ENCODE measurements around the gene ZNF275.
"Not testable (repeated sequence)": the region's sequence is repeated elsewhere in the genome, so short reads cannot be mapped to it uniquely, and the experiment has no call there.

The ZNF275 gene

DNA sequence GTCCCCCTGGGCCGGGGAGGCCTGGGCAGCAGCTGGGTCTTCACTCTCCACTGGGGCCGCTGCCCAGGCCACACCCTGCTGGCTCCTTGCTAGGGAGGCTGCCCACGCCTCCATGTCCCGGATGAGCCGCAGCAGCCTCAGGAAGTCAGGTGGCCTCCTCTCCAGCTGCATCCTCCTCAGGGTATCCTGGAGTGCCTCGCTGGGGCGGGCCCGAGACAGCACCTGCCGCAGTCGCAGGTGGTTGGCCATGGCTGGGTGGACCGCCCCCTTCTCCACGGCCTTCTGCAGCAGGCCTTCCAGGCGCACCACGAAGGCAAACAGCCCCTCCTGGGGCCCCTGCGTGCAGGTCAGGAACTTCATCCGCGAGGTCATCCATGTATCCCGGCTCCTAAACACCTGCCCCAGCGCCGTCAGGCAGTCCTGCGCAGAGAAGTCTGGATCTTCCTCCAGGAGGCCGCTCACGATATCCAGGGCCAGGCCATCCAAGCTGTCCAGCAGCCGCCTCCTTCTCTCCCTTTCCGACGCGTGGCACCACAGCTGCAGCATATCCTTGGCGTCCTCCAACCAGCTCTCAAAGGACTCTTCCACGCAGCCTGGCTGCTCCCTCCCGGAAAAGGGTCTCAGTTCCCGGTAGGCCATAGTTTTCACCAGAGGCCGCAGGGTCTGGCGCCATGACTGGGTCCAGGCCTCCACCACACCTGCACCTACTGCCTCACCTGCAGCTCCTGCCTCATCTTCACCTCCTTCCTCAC is 14.5 kb upstream of the ZNF275 start:
- DNase-seq (ENCODE audit: low spot score): no peak

DNA sequence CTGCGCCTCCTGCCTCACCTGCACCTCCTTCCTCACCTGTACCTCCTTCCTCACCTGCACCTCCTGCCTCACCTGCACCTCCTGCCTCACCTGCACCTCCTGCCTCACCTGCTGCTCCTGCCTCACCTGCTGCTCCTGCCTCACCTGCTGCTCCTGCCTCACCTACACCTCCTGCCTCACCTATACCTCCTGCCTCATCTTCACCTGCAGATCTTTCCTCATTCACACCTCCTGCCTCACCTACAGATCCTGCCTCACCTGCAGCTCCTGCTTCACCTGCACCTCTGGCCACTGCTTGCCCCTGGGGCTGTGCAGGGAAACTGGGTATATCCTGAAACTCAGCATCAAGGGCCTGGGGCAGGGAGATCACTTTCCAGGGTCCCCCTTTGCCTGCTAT is 13.9 kb upstream of the ZNF275 start:
- DNase-seq (ENCODE audit: low spot score): not testable (repeated sequence)

DNA sequence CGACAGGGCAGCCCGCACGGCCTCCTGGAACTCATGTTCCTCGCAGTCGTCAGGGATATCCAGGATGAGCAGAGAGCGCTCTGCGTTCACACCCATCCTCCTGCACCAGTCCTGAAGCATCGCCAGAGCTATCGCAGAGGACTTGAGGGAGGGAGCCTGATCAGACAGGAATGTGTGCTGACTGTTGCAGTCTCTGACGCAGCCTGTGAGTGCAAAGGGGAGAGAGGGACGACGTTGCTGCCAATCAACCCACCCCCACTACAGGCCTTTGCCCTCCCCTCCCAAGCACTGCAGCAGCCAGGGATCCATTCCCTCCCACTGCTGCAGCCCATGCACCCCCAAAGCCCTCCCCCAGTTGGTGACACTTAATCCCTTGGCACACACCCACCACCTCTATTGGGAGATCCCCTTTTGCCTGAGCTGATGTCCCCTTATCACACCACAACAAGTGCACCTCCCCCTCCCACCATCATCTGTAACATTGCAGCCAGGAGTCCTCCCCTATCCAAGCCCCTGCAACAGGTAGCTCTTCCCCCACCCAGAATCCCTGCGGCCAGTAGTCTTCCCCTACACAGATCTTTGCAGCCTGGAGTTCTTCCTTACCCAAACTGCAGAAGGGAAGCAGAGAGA is 13.3 kb upstream of the ZNF275 start:
- DNase-seq (ENCODE audit: low spot score): no peak

DNA sequence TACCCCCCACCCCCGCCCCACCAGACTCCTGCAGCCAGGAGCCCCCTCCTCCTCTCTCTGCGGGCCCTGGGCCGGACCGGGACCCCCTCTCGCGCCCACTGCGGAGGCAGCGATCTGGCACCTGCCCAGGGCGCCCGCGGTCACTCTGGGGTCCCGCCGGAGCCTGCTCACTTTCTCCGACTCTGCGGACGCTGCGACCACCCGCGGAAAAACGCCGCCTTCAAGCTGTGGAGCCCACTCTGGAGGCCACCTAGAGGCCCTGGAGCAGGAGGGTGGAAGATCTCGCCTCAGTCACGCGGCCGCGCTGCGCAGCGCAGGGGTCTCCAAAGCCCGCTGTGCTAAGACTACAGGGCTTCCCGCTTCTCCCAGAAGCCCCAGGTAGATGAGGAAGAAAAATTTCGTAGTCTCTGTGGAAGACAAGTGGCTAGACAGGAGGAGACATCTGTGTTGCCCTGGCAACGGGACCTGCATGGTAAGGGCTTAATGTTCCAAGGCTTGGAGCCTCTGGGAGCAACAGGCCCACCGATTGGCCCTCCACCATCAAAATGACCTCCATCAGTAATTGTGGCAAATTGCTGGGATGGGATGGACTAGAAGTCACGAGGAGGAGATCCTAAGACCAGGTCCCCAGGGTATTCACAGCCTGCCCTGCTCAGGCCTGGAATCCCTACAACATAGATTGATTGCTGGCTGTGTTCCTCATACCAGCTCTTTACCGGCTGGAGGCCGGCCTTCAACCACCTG is 12.4 kb upstream of the ZNF275 start, which contains the start of gene PNMA6F:
TSS of gene PNMA6F (minus strand) at position 387 of the 744 bp plus-strand sequence. CDS start 1,093 bp downstream, outside the sequence.
- no peak for DNase-seq (ENCODE audit: low spot score)

DNA sequence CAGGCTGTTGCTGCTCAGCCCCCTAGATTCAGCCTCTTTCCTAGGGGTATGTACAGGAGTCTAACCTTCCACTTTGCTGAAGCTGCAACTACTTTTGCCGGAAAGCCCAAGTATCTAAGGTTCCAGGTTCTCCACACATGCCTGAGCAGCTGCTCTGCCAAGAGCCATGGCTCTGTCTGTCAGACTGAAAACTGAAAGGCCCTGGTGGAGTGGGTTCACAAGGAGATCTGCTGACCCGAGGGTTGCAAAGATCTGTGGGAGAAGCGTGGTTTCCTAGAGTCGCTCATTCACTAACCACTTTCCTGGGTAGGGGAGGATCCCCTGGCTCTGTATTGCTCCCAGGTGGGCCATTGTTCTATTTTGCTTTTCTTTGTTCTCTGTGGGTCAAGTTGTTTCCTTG is 6.4 kb upstream of the ZNF275 start:
- no peak for DNase-seq (ENCODE audit: low spot score)

DNA sequence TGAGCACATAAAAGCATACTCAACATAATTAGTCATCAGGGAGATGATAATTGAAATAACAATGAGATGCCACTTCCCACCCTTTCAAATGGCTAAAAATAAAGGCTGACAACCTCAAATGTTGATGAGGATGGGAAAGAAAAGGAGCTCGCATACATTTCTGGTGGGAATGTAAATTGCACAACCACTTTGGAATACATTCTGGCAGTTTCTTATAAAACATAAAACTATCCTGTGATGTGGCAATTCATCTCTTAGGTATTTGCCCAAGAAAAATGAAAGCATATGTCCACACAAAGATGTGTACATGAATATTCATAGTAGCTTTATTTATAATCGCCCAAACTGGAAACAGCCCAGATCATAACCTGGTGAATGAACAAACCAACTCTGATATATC is 687 bp upstream of the ZNF275 start:
- DNase-seq (ENCODE audit: low spot score): peak; percentile 13

DNA sequence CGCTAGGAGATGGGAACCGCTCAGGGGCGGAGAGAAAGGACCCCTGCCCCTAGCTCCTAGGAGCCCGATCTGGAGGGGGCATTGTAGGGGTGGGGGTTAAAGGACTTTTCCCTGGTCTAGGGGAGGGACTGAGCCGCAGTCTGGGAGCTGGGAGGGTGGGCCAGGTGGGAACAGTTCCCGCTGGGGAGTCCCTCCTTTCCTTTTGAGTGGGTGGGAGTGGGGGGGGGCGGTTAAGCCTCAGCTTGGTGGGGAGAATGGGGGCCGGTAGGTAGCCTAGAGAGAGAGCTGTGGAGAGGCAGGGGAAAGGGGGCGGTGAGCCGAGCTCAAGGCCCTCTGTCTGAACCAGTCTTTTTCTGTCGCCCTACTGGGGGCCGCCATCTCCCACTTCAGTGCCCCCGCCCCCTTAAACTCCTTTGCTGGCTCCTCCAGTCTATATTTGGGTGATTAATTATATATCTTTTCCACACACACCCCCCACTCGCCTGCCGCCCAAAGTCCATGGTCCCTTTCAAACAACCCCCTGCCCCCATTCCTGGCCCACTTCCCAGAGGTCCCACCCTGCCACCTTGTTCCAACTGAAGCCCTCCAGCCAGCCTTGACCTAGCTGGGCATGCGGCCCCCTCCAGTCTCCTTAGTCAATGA is 822 bp downstream of the ZNF275 start:
- DNase-seq (ENCODE audit: low spot score): no peak

DNA sequence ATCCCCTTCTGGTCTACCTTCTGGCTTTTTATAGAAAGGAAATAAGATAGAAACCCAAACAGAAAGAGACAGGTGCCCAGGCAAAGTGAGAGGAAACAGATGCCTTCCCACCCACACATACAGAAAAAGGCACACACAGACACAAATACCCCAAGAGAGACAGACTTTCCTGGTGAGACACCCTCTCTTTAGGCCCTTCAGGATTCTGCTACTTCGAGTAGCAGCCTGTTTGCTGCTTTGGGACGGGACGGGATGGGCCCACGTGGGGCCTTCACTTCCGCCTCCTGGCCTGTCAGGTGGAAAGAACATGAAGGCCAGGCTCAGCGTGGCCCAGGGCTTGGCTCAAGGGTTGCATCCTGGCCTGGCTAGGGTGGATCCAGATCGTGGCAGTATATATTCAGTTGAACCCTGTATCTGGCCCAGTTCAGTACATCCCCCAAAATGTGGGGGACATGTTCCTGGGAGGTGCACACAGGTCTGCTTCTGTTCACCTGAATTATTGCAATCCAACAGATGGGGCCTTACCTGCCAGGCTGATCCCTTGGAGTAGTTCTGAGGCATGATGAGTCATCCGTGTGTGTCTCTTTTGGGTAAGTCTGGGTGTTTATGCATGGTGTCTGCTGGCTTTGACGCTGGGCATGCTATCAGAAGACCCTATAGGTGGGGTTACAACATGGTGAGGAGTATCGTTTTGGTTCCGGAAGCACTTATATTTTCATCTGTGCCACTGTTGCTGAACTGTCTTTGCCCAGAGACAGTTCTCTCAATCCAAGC is 2.4 kb downstream of the ZNF275 start:
- no peak for DNase-seq (ENCODE audit: low spot score)

DNA sequence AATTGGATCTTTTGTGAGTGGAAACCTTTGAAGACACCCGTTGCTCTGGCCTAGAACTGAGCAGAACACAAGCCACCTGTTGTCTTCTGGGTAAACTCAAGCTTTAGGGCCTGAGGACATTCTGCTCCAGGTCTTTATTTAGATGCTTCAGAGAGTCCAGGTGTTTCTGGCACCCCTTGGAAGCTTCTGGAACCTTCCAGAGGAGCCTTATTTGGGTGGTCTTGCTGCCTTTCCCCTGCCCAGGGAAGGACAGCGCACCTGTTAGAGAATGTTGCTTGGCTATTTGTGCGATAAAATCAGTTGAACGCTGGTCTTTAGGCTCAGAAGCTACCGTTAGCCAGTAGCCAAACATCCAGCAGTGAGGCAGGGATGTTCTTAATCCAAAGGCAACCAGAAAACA is 3.0 kb downstream of the ZNF275 start:
- no peak for DNase-seq (ENCODE audit: low spot score)

DNA sequence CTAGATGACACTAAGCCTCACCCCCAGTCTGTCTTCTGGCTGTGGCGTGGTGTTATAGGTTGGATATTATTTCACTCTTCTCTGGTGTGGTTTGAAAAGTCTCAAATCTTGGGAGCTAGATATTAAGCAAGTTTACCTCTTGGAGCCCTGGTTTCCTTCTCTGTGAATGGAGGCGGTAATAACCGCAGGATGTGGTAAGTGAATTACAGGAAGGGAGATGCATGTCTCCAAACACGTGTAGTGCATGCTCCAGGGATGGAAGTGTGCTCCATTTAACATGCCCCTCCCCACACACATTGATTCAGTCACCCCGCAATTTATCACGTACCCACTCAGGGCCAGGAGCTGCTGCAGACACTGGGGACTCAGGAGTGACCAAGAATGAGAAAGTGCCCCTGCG is 4.9 kb downstream of the ZNF275 start:
- no peak for DNase-seq (ENCODE audit: low spot score)

DNA sequence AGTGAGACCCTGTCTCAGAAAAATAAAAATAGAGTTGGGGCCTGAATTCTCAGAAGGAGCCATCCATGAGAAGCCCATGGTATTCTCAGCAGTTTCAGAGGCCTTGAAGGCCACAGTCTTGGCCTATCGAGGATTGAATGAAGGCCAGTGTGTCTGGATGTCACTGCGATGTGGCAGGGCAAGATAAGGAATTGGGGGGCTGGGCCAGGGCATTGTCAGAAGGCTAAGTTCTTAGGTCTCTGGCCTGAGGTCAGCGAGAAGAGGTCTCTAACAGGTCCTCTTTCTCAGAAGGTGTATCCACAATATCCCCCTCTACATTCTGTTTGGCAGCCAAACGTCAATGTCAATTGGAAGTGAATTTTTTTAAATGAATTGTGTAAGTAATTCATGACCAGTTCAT is 5.7 kb downstream of the ZNF275 start:
- DNase-seq (ENCODE audit: low spot score): no peak

DNA sequence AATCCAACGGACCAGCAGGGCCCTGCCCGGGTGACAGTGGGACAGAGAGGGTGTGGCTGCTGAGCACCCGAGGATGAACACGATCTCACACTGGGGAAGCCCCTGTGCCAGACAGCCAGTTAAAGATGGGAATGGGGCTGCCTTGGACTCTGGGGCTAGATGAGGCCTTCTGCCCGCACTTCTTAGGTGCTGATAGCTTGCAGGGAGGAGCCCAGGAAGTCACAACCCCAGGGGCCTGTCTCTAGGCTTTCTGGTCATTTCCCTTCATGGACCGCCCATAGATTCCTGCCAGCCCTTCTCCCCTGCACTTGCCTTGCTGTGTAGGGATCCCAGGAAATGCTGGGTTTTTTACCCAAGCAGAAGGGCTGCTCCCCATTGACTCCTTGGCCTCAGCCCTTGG is 6.2 kb downstream of the ZNF275 start:
- no peak for DNase-seq (ENCODE audit: low spot score)

DNA sequence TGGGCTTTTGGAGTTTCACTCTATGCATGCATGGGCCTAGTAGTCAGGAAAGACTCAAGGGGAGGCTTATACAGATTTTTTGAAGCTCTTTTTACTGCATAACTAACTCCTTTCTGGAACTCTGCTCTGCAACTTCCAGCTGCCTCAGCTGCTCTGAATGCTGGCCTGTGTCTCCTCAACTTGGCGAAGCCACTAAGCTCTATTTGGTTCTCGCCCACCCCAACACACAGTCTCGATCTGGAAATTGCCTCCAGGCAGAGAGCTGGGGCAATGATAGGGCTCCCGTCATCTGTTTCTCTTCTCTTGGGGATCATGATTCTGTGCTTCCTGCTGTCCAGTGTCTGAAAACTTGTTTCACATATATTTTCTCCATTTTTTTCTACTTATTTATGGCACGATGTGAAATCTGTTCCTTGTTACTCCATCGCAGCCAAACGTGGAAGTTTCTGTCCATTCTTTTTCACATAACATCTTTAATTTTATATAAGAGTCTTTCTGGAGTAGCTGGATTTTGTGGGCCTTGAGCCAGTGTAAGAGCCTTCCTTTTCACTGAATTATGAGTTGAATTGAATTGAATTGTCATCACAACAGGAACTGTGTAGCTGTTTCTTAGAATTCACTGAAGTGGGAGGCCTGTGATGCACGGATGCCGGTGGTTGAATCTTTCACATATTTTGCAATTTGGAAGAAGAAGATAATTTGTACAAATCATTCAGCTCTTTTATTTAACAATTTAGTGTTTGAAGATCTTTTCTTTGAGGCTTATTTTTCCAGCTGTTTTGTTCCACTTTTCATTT is 9.0 kb downstream of the ZNF275 start:
- DNase-seq (ENCODE audit: low spot score): no peak

DNA sequence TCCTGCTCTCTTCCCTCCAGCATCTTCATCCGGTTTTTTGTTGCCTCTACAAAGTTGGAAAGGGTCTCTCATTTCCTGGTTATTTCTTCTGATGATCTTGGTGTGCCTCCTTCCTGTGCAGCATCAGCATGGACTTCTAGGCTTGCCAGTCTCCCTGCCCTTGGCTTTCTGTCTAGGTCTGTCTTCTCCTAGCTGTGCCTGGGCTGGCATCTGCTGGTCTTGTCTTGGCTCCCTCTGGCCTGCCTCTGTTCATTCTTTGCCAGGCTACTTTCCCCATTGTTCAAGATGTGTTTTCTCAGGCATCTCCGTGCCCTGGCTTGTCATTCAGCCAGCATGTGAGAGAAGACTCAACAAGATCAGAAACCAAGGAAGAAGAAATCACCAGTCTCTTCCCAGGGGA is 9.7 kb downstream of the ZNF275 start:
- no peak for DNase-seq (ENCODE audit: low spot score)

DNA sequence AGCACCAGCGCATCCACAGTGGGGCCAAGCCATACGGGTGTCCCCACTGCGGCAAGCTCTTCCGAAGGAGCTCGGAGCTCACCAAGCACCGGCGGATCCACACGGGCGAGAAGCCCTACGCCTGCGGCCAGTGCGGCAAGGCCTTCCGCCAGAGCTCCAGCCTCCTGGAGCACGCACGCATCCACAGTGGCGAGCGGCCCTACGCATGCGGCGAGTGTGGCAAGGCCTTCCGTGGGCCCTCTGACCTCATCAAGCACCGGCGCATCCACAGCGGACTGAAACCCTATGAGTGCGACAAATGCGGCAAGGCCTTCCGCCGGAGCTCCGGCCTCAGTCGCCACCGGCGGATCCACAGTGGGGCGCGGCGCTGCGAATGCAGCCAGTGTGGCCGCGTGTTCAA is 13.6 kb downstream of the ZNF275 start:
- no peak for DNase-seq (ENCODE audit: low spot score)

DNA sequence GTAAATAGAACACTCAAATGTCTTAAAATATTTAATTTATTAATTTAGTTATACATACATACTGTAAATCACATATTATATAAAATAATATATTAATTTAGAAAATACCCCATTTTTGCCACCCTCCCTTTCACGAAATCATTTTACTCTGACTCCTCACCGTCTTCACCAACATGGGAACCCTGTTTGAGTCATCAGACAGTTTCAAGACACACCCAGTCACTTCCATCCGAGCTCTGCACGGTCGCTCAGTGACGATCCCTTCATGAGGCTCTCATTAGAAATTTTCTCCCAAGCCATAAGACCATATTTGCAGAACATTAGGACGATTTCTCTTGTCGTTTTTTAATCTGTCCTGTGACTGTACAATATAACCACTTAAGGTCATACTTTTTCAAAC is 14.5 kb downstream of the ZNF275 start:
- no peak for DNase-seq (ENCODE audit: low spot score)

DNA sequence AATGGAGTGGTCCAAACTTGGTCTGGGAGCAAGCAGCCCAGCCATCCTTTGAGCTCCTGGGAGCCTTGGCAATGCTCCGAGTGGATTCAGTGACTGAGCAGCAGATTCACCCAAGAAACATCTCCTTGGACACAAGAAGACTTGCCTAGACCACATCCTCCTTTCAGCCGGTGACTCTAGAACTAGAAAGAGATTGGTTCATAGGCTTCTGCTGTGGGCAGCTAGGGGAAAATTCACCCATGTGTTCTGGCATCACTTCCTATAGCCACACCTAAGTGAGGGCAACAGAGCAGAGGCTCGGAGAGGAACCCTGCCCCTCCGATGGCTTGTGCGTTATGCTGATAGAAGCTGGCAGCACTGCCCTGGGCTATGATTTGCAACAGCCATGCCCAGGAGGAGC is 16.0 kb downstream of the ZNF275 start:
- DNase-seq (ENCODE audit: low spot score): no peak

DNA sequence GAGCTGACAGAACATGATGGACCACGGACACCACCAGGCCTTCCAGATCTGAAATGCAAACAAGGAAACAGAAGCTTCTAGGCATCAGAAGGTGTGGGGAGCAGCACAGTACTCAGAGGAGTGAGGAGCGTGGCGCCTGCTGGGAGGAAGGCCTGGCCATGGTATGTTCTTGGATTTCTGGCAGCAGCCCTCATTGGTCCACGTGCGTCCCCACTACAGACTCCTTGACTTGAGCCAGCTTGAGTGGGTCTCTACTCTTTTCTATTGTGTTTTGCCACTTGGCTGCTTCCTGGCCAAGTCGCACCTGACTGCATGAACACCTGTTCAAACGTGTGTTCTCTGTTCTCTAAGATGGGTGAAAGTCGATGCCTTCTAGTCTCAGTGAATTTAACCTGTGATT is 18.0 kb downstream of the ZNF275 start:
- DNase-seq (ENCODE audit: low spot score): no peak

DNA sequence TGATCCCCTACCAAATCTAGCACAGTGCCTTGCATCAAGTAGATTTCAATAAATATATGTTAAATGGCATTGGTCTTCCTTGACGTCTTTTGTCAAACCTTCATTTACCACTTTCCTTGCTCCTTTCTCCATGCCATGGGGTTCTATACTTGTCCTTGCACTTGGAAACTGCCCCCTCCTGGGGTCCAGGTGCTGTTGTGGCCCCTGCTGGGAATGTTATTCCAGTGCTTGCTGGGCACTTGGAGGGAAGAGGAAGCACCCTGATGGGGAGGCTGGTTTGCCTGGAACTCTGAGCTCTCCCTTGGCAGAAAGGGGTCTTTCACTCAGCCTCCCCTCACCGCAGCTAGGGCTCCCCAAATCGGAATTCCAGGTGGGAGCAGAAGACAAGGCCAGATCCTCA is 18.9 kb downstream of the ZNF275 start:
- no peak for DNase-seq (ENCODE audit: low spot score)

DNA sequence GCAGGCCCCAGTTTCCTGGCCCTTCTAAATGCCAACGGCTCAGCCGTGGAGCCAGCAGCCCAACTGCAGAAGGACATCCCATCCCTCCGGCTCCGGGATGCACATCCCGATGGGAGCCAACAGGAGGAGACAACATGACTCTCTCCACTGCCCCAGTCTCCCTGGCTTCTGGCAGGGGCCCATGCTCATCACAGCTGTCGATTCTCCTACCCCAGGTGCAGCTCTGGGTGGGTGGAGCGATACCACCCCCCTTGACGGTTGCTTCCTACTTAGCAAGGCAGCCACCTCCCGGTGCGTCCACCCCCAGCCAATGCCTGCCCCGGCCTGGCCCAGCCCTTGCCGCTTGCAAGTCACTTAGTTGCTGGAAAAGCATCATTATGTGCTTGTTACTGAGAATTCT is 19.5 kb downstream of the ZNF275 start:
- no peak for DNase-seq (ENCODE audit: low spot score)

DNA sequence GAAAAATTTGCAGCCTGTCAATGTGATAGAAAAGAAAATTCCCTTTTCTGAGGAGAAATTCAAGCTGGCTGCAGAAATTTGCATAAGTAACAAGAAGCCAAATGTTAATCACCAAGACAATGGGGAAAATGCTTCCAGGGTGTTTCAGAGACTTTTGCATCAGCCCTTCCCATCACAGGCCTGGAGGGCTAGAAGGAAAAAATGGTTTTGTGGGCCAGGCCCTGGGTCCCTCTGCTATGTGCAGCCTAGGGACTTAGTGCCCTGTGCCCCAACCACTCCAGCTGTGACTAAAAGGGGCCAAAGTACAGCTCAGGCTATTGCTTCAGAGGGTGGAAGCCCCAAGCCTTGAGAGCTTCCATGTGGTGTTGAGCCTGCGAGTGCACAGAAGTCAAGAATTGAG is 23.9 kb downstream of the ZNF275 start:
- no peak for DNase-seq (ENCODE audit: low spot score)

Data from SW480 (cell line).